NCI-H1092 treated with DMSO at 0.1 percent for 48 hours (cell line): ENCODE data around the gene BTLA.
"Not testable (repeated sequence)": the region's sequence is repeated elsewhere in the genome, so short reads cannot be mapped to it uniquely, and the experiment has no call there.

Experiments
- DNase-seq: peaks from one replicate; lab custom pipeline; 2025; lab: John Stamatoyannopoulos, UW

The BTLA gene, protein sequence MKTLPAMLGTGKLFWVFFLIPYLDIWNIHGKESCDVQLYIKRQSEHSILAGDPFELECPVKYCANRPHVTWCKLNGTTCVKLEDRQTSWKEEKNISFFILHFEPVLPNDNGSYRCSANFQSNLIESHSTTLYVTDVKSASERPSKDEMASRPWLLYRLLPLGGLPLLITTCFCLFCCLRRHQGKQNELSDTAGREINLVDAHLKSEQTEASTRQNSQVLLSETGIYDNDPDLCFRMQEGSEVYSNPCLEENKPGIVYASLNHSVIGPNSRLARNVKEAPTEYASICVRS

DNA sequence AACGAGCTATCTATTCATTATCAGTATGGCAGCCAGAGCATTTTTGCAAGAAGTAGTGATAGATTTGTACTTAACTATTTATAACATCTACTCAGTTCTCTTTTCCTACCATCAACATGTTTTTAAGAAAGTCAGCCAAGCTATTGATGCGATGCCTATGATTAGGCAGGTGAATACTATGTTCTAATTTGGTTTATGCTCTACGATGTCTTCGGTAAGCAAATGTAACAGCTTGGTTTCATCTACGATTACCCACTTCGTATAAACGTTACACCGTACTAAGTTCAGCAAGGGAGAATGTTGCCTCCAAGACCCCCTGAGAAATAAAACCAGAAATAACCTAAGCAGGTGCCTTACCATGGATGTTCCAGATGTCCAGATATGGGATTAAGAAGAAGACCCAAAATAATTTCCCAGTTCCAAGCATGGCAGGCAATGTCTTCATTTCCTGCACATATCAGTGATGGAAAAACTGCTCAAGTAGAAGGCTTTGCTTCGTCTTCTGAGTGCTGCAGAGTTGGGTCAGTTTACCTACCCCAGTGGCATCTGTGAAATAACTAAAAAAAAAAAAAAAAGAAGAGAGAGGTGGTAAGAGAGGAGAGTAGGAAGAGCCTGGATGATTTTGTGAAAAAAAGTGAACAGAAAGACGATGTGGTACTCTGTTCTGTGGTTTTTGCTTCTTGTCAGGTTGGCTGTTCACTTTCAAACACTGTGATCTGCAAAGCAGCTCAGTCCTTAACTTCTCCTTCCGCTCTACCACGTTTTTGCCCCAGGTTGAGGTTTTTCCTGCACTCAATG is at the start of gene BTLA:
BTLA (minus strand) TSS at position 559 of the 798 bp plus-strand sequence; CDS start at position 445, 114 bp downstream.
- DNase-seq = no peak

DNA sequence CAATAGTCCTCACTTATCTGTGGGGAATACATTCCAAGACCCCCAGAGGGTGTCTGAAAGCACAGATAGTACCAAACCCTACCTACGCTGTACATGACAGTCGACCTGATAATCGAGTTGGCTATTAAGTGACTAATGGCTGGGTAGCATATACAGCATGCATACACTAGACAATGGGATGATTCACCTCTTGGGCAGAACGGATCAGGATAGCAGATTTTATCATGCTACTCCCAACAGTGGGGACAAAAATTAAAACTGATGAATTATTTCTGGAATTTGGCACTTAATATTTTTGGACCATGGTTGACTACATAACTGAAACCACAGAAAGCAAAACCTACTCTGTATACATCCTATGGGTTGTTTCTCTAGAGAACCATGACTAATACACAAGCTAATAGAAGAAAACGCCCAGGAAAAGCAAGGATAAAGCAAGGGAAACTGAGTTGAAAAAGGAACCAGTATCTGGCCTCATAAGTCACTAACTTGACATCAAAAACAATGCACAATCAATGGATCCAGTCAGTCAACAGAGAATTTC is 47.0 kb upstream of the BTLA start:
- DNase-seq = no peak

DNA sequence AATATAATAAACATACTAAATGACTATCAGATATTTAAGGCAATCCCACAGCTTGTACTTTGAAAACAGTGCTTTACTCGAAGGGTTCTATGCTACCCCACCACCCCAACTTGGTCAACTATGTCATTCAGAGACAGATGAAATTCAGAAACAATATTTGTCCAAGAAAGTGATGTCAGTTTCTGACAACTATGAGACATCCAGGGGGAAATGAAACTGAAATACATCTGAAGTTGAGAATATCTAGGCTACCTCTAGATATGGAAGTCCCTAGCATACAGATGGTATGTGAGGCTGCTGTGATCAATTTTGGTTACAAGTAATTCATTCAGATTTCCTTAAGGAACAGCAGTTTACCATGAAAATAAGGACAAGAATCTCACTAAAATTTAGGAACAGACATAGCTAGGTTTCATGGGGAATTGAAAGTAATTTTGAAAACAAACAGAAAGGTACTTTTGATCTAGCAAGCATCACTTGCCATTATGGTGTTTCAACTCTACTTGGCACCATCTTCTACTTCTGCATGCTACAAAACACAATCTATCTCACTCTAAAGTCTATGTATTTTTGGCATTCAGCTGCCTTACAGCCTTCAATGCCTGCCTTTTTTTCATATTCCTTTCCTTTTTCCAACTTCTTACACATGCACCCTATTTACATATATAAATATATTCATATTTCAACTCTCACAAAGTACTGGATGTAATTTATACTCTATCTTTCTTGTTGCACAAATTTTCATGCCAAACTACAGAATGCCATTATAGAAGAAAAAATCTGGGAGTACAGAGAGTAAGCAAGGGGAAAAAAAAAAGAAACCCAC is 40.8 kb upstream of the BTLA start:
- DNase-seq = no peak

DNA sequence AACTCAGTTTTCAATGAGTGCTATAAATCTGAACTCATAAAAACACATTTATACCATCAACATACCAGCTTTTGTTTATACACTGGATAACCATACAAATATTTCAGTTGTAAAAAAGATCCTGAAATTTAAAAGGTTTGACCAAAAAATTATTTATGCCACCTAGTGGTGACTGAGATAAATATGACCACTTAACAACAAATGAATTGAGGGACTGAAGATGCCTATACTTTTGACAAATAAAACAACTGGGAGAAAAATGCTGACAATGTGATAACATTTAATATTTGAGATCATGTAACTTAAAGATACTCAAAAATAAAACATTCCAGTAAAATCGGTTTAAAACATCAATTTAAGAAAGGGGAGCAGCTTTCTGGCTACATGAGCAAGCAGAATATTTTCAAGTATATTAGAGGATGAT is 32.1 kb upstream of the BTLA start:
- peak; percentile 10 for DNase-seq

DNA sequence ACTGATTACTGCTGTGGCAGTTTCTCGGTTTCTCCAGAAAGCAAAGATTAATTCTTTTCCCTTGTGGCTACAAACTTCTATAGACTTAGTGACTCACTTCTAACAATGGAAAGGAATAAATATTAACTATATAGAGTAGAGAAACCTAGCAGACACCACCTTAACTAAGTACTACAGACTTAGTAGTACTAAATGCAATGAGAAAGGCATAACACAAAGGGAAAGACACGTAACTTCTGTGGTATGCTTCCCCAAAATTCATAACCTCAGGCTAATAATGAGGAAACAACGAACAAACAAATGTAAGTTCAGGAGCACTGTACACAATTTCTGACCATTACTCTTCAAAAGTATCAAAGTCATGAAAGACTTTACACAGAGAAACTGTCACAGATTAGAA is 31.3 kb upstream of the BTLA start:
- no peak for DNase-seq

DNA sequence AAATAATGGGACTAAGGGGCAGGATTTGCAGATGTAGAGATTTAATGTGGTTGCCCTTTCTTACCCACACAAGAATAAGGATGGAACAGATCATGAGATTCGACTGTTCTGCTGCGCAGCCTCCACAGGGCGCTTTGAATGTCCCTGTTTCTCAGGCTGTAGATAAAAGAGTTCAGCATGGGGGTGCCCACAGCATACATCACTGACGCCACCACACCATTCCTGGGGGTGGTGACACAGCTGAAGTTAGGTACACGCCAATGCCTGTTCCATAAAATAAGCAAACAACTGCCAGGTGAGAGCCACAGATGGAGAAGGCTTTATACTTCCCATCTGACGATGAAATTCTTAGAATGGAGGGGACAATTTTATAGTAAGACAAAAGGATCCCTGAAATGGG is 24.9 kb upstream of the BTLA start:
- DNase-seq = not testable (repeated sequence)

DNA sequence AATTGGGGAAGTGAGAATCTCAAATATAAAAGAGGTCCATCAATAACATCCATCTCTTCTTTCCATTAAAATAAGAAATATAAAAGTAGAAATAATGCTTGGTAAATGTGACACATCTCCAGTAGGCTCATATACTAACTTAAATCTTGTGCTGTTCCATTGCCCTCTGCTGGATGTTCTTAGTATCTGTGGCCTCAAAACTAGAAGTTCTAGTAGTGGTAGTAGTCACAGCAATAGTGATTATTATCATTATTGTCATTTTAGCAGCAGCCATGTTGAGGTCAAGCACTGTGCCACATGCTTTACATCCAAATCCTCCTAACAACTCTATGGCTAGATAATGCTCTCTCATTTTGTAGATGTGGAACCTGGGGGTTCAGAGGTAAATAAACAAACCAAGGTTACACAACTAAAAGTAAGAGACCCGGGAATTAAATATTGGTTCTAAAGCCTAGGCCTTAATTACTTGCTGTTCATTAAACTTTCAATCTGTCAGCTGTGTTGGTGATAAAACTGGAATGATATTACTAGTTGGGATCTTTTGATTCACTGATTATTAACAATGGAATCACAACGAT is 20.2 kb upstream of the BTLA start:
- peak; percentile 59 for DNase-seq

DNA sequence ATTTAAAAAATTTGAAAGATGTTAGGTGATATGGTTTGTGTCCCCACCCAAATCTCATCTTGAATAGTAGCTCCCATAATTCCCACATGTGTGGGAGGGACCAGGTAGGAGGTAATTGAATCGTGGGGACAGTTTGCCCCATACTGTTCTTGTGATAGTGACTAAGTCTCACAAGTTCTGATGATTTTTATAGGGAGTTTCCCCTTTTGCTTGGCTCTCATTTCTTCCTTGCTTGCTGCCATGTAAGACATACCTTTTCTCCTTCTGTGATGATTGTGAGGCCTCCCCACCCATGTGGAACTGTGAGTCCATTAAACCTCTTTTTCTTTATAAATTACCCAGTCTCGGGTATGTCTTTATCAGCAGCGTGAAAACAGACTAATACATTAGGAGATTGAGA is 19.7 kb upstream of the BTLA start:
- DNase-seq = not testable (repeated sequence)

DNA sequence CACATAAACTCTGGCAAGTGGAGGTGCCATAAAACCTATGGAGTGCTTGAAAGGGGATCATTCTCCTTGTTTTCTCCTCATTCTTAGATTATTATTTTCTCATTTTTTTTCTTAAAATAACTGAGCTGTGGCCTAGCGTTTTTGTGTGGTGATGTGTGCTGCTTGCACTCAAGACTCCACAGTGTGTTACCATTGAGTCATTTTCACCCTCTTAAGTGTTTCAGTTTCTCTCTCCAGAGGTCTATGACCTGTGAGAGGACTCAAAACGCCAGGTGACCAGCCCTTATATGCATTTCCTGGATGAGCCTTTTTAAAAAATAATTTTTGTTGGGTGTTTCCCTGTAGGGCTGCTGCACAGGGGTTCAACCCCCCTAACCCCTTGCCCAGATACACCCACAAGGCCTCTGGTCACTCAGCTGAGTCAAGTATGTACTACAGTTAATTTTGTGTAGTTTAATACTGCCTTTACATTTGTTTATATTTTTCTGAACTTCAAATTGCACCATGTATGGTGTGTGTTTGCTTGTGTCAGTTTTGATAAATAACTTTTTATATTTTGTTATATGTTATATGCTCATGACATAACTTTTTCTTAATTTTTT is 15.4 kb upstream of the BTLA start:
- no peak for DNase-seq

DNA sequence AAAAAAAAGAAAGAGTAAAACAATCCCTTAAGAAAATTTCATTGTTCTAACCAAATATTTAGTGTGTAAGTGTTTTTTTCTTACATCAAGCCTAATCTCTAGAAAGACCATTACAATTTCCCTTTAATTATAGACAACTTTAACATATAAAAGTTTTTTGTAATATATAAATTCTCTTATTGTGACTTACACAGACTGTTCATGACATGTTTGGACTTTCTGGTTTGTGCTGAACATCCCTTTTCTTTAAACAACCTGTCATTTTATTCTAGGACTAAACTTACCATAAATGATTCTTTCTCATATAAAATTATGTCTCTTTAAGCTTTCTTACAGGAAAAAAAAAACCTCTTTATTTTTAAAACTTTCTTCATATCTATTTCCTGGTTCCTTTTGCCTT is 13.0 kb upstream of the BTLA start:
- DNase-seq = no peak

DNA sequence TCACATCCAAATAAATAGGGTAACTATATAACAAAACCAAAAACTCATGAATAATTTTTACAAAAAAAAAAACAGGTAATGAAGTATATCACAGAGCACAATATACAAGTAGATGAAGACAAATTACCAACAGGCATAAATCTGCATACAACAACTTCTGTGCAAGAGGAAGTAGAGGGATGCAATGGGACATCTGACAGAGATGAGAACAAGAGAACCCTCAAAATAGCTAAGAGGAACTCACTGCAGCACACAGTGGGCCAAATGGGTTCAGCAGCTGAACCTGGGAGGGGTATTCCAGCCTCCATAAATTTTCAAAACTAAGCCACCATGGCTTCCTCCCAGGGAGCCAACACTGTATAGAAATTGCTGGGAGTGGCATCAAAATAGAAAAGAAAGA is 9.6 kb upstream of the BTLA start:
- no peak for DNase-seq

DNA sequence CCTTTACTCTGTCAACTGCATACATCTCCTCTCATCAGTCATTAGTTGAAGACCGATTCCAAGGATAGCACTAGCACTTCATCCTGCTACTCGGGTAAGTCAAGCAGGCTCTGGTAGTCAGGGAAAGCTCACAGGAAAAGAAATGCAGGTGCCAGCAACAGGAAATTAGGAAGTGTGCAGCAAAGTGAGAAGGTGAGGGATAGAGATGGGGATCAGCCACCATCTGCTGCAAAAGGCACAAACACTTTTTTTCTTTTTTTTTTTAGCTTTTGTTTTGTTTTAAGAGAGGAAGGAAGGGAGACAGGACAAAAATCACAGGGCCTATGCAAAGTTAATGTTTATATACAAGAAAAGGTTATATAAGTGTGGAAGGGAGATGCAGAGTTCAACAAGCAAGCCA is 9.0 kb upstream of the BTLA start:
- DNase-seq = no peak

DNA sequence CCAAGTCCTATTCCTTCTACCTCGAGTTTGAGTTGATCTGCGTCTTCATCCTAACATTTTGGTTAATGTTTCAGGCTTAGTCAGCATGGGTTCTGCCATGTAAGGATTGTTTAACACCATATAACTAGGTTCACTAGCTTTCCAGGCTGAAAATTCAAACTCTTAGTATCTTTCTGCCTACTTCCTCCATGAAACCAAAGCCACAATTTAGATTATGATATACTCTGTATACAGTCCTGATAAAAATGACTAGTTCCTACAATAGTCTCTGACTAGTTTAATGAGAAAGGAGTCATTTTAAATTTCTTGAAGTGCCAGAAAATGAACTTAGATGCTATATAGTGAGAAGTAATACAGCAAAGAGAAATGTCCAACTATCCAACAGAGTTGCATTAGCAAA is 6.6 kb upstream of the BTLA start:
- no peak for DNase-seq

DNA sequence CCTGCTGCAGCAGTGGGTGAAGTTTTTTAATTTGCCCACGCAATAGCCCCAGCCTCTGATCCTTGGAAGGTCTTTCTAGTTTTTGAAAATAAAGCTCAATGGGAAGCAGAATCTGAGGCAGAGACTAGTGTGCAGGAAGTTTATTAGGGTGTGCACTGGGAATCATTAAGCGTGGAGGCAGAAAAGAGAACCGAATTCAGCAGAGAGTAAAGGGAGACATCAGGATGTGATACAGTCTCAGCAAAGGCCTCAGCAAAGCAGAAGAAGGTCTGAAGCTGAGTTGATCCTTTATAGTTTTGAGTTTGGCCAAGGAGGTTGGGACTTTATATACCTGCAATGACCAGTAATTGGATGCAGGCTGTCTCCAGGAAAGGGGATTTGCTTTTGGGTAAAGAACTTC is 4.9 kb upstream of the BTLA start:
- no peak for DNase-seq

DNA sequence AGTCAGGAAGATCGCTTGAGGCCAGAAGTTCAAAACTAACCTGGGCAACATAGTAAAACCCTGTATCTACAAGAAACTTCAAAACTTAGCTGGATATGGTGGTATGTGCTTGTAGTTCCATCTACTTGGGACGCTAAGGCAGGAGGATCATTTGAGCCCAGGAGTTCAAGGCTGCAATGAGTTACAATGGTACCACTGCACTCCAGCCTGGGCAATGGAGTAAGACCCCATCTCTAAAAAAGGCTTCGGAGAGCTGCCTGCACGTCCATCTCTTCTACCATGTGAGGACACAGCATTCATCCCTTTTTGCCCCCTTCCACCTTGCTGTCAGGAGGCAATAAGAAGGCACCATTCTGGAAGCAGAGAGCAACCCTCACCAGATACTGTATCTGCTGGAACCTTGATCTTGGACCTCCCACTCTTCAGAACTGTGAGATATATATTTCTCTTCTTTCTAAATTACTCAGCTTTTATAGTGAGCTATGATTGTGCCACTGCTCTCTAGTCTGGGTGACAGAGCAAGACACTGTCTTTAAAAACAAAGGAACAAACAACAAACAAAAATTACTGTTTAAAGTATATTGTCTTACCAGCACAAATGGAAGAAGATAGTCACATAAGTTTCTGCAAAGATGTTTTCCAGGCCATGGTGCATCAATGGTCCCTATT is 4.2 kb upstream of the BTLA start:
- no peak for DNase-seq

DNA sequence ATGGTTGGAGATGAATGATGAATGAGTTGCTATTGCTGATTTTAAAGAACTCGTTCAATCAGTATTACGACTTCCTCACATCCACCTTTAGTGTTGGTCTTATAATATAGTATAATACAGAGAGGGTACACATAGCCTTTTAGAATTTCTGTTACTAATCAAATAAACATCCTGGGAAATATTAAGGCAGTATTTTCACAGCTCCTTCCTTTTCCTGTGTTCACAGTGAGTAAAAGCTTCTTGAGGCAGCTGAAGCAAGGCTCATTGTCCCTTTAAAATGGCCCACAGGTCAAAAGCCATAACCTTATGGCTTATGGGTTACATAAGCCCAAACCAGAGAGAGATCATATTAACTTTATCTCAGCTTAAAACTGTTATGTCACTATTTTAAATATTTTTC is 1.3 kb upstream of the BTLA start:
- DNase-seq = no peak

DNA sequence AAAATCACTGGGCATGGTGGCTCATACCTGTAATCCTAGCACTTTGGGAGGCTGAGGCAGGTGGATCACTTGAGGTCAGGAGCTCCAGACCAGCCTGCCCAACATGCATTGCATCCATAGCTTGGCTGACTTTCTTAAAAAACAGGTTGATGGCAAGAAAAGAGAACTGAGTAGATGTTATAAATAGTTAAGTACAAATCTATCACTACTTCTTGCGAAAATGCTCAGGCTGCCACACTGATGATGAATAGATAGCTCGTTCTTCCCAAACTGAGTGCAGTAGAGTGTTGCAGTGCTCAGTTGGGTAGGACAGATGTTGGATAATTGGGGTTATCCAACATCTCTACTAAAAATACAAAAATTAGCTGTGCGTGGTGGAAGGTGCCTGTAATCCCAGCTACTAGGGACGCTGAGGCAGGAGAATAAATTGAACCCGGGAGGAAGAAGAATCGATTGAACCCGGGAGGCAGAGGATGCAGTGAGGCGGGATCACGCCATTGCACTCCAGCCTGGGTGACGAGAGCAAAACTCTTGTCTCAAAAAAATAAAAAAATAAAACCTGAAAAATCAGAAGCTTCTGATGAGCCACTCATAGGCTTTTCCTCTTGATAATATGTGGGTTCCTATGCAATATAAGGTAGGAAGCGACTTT is 1.2 kb downstream of the BTLA start:
- DNase-seq = no peak

DNA sequence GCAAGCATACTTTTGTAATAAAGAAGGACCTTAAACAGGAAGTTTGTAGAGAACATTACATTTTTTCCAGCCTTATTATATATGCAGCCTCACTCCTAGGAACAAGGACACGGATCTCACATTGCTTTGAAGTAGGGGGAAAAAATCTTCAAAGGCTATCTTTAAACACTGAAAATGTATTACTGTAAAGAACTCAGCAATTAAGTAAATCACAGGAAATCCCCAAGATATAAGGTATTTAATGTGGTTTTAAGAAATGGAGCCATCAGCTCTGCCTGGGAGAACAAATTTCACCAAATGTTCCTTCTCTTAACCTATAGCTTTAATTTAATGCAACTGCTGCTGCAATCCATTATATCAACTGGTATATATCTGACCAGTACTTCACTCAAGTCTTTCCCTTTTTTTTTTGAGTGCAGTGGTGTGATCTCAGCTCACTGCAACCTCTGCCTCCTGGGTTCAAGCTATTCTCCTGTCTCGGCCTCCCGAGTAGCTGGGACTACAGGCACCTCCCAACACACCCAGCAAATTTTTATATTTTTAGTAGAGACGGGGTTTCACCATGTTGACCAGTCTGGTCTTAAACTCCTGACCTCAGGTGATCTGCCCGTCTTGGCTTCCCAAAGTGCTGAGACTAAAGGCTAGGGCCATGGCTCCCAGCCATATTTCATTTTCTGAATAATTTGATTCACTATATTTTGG is 2.8 kb downstream of the BTLA start:
- no peak for DNase-seq

DNA sequence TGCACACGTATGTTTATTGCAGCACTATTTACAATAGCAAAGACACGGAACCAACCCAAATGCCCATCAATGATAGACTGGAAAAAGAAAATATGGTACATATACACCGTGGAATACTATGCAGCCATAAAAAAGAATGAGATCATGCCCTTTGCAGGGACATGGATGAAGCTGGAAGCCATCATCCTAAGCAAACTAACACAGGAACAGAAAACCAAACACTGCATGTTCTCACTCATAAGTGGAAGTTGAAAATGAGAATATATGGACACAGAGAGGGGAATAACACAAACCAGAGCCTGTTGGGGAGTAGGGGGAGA is 4.9 kb downstream of the BTLA start:
- DNase-seq = not testable (repeated sequence)

DNA sequence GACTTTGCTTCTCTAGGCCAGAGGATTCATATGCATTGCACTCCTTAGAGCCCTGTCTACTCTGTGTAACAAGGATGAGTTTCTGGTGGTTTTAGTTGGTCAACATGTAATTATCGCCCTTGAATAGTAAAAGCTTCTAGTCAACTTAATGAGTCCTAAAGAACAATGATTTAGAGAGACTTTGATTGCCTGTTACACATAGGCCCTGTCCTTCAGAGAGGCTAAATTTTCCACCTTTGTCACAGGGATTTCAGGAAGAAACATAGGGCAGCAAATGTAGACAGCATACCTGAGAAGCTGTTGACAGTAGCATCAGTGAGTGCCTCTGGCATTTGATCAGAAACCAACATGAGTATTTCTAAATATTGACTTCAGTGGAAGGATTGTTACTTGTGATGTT is 7.1 kb downstream of the BTLA start:
- no peak for DNase-seq
